GM23248 (cell line): ENCODE data around the gene SP2.

Experiments used
- EZH2 ChIP-seq: fragments of 200-600 bp; sonication (generic); IDR thresholded peaks from 2 replicates; pipeline ENCODE4 v1.6.1; 2018; ENCODE audit warnings: antibody characterized with exemption, mild to moderate bottlenecking; ENCODE audit not compliant: insufficient read depth, poor library complexity, severe bottlenecking
- EZH2phosphoT487 ChIP-seq: fragments of 200-600 bp; sonication (generic); IDR thresholded peaks from 2 replicates; pipeline ENCODE4 v1.6.1; 2018; ENCODE audit warnings: antibody characterized with exemption, moderate library complexity, mild to moderate bottlenecking, low read depth; ENCODE audit not compliant: insufficient read depth

GRCh38 chr17:47895856-47896671, at the start of gene SP2:
- no peak for TF ChIP-seq EZH2phosphoT487
- no peak for TF ChIP-seq EZH2
